Measurements from ENCODE around the gene FIBCD1.

The FIBCD1 gene

GRCh38 chr9:130857864-130858738 lies 80.9 kb downstream of the FIBCD1 start:
- DNase-seq (ENCODE audit: low read depth) = no peak

- DNase-seq (ENCODE audit: low read depth) = no peak
Observed at GRCh38 chr9:130856474-130856873, 82.6 kb downstream of the FIBCD1 start.

- DNase-seq (ENCODE audit: low read depth) = no peak
Observed at GRCh38 chr9:130854835-130855234, 84.2 kb downstream of the FIBCD1 start.

GRCh38 chr9:130854092-130854491 lies 85.0 kb downstream of the FIBCD1 start:
- no peak for DNase-seq (ENCODE audit: low read depth)

GRCh38 chr9:130852801-130853200 lies 86.2 kb downstream of the FIBCD1 start:
- no peak for DNase-seq (ENCODE audit: low read depth)
